GM21619 (cell line): ENCODE results near the gene LRRC27.

ENCODE experiments used
- ATAC-seq: cut with Tn5 transposase; IDR thresholded peaks from one replicate; pipeline ENCODE4 v1.9.1; 2021; ENCODE audit not compliant: unreplicated experiment

Gene LRRC27

DNA sequence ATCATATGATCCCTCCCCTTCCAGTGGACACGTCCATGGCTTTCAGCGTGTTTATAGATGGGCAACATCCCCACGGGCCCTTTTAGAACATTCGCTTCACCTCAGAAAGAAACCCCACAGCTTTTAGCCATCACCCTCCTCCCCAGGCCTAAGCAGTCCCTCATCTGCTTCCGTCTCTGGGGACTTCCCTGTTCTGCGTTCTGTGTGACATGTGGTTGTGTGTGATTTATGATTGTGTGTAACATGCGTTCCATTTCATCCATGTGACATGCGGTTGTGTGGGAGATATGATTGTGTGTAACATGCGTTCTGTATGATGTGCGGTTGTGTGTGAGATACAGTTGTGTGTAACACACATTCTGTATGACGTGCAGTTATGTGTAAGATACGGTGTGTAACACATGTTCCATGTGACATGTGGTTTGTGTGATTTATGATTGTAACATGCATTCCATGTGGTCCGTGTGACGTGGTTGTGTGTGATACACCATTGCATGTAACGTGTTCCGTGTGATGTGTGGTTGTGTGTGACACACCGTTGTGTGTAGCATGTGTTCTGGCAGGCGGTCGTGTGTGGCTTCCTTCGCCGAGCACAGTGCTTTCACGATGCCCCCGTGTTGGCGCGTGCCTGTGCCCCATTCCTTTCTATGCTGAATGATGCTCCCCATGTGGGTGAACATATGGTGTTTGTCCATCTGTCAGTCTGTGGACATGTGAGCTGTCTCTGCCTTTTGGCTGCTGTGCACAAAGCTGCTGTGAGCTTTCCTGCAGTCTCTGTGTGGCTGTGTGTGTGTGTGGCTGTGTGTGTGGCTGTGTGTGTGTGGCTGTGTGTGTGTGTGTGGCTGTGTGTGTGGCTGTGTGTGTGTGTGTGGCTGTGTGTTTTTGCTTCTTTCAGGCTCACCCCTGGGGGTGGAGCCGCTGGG, 91.2 kb downstream of the LRRC27 start:
- ATAC-seq: no peak

DNA sequence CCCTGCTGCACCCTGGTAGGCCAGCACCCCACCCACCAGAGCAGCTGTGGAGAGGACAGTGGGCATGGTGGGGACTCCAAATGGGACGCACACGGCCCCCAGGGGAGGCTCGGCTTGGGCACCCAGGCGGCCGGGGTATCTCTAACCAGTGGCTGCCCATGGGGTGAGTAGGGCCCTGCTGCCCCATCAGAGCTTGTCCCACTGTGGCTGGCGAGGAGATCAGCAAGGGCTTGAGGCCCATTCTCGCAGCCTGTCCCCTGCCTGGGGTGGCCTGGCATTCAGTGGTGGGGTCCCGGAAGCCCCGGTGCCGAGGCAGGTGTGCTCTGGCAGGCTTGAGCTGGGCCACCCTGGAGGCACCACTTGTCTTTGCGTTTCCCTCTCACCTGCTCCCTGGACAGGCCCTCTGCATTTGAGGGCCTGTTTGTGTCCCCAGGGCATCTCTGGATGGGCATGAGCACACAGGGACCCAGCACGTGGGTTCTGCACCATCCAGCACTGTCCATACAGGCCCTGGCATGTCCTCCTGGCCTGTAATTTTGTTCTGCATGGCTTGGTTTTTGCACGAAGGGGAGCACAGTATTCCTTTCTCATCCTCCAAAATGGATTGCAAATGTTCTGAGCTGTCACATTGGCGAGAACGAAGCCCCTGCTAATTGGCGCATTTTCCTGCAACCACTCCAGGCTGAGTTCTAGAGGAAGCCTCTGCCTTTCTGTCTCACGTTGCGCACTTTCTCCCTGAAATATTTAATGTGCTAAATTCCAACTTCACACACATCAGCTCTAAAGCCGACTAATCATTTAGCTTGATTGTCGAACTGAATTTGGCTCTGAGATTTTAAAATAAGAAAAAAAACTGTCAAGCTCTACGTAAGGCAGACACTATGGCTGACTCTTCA, 92.2 kb downstream of the LRRC27 start:
- no peak for ATAC-seq

GRCh38 chr10:132425029-132425756, 93.2 kb downstream of the LRRC27 start:
- ATAC-seq: no peak

- ATAC-seq: no peak
Measured at GRCh38 chr10:132425757-132426155, 93.8 kb downstream of the LRRC27 start.

DNA sequence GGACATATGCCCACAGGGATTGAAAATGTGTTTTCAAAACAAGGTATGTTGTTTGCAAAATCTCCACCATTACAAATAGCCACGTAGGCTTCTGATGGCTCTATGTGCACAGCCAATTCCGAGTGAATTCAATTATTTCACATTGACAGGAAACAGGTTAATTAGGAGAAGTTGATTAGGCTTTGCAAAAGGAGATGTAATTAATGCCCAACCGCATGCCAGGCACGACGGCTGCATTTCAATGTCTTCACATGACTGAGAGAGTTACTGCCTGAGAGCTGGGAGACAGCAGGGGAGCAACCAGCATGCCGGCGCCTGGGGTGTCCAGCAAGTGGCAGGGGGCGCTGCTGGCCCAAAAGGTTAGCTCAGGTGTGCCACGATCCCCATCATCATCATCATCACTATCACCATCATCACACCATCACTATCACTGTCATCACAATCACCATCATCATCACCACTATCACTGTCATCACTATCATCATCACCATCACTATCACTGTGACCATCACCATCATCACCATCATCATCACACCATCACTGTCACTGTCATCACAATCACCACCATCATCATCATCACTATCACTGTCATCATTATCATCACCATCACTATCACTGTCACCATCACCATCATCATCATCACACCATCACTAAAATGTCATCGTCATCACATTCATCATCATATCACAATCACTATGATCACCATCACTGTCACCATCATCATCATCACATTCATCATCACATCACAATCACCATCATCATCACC, 95.2 kb downstream of the LRRC27 start:
- no peak for ATAC-seq

DNA sequence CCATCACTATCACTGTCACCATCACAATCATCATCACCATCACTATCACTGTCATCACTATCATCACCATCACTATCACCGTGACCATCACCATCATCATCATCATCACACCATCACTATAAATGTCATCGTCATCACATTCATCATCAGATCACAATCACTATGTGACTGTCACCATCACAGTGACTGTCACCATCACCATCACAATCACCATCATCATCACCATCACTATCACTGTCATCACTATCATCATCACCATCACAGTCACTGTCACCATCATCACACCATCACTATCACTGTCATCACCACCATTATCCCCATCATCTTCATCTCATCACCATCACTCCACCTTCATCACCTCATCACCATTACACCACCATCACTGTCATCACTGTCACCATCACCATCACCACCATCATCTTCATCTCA, 96.0 kb downstream of the LRRC27 start:
- no peak for ATAC-seq

DNA sequence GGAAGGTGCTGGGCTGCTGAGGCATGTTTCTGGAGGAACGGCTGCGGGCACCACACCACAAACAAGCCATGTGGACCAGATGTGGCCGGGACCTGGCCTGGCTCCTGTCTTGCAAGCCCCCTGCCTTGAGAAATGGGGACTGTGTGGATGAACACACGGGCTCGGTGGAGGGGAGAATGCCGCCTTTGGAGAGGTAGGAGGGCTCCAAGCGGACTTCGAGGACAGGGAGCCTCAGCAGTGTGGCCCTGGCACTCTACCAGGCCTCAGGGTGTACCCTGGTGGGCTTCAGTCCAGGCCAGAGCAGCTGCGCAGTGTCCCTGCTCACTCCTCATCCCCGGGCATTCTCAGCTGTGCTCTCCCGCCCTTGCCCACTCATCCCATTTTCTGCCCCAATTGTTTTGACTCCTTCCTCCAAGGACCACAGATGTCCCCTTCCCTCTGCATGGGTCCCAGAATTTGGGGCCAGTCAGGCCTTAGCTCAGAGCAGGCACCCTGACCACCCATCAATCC, 96.5 kb downstream of the LRRC27 start:
- ATAC-seq: no peak
